Smooth muscle cell (in vitro differentiated cells): ENCODE data around the gene MCOLN3. TPM values are rescaled to one million over a fixed set of nuclear protein-coding genes. Genes with fewer than 3 reads are reported as not detected.

Experiments
- DNase-seq: peaks from one replicate; lab custom pipeline; 2025; ENCODE audit not compliant: unreplicated experiment; lab: John Stamatoyannopoulos, UW
- H2AFZ ChIP-seq: fragments of 200-600 bp; sonication (generic); 2 replicates; pipeline ENCODE4 v1.6.0; 2016; ENCODE audit warnings: antibody characterized with exemption, low read depth, mild to moderate bottlenecking
- H3F3A ChIP-seq: fragments of 200-600 bp; sonication (generic); 2 replicates; pipeline ENCODE4 v1.6.0; 2017; ENCODE audit warnings: antibody characterized with exemption, low read depth
- H3K27ac ChIP-seq: fragments of 200-600 bp; sonication (generic); 2 replicates; pipeline ENCODE4 v1.5.1; 2016; ENCODE audit warnings: low read depth, mild to moderate bottlenecking
- H3K27me3 ChIP-seq: fragments of 200-600 bp; sonication (generic); 2 replicates; pipeline ENCODE4 v1.6.1; 2016; ENCODE audit warnings: low read depth, mild to moderate bottlenecking
- H3K36me3 ChIP-seq: fragments of 200-600 bp; sonication (generic); 2 replicates; pipeline ENCODE4 v1.5.1; 2016; ENCODE audit warnings: low read depth
- H3K4me1 ChIP-seq: fragments of 200-600 bp; sonication (generic); 2 replicates; pipeline ENCODE4 v1.5.1; 2016; ENCODE audit warnings: low read depth
- H3K4me2 ChIP-seq: fragments of 200-600 bp; sonication (generic); 2 replicates; pipeline ENCODE4 v1.6.0; 2016; ENCODE audit warnings: mild to moderate bottlenecking
- H3K4me3 ChIP-seq: fragments of 200-600 bp; sonication (generic); 2 replicates; pipeline ENCODE4 v1.5.1; 2016; ENCODE audit warnings: mild to moderate bottlenecking
- H3K79me2 ChIP-seq: fragments of 200-600 bp; sonication (generic); 2 replicates; pipeline ENCODE4 v1.6.0; 2016; ENCODE audit warnings: low read depth, mild to moderate bottlenecking
- H3K9ac ChIP-seq: fragments of 200-600 bp; sonication (generic); 2 replicates; pipeline ENCODE4 v1.6.0; 2016; ENCODE audit warnings: low read depth
- H3K9me3 ChIP-seq: fragments of 200-600 bp; sonication (generic); replicated peaks from 2 replicates; pipeline ENCODE4 v1.5.1; 2016; ENCODE audit warnings: low read depth
- H4K20me1 ChIP-seq: fragments of 200-600 bp; sonication (generic); 2 replicates; pipeline ENCODE4 v1.6.0; 2016; ENCODE audit warnings: low read depth
- CTCF ChIP-seq: fragments of 200-600 bp; sonication (generic); IDR thresholded peaks from 2 replicates; pipeline ENCODE4 v1.5.1; 2017; ENCODE audit warnings: borderline replicate concordance, mild to moderate bottlenecking, antibody characterized with exemption; ENCODE audit not compliant: insufficient read depth, poor library complexity, severe bottlenecking
- WGBS: methylation state at CpG from one replicate; pipeline ENCODE4 v1.1.7; 2016; ENCODE audit warnings: low lambda C conversion rate; 5-methylcytosine and 5-hydroxymethylcytosine counted together
- polyA plus RNA-seq: library from polyadenylated mRNA; unstranded; fragments of >200 nt; fragmentation: Nextera tagmentation; extraction: Ambion mirVana; gene quantifications from 2 replicates; pipeline ENCODE4 v1.2.1, GENCODE V29; 2016
- total RNA-seq: library from RNA; depleted of rRNA; stranded (reverse); fragments of >200 nt; gene quantifications from 2 replicates; pipeline ENCODE4 v1.2.3, GENCODE V29; 2014

Gene MCOLN3
- total and polyA plus RNA-seq, 2 experiments from 2014 or later: 0.50 to 1.7 TPM

- 92% methylated on average over 1 of the region's 1 CpG for WGBS
- Histone ChIP-seq H4K20me1 (no peaks in the 10 kb centered on the region), H2AFZ (no peak overlapping the region)
These were observed 37.1 kb upstream of the MCOLN3 start for GRCh38 chr1:85085417-85085816.

GRCh38 chr1:85078903-85079302 lies 30.6 kb upstream of the MCOLN3 start:
- DNase-seq: no peak
- WGBS: 40% methylated on average over 3 of the region's 3 CpGs

More at GRCh38 chr1:85085417-85085816, 37.1 kb upstream of the MCOLN3 start:
- H3K27me3 ChIP-seq: peaks cover 3% of the 10 kb centered on the region
- no peaks in the 10 kb centered on the region for H3K4me1 ChIP-seq
- DNase-seq: no peak
- H3K9me3 ChIP-seq: no peaks in the 10 kb centered on the region
- TF ChIP-seq CTCF: no peak
- H3K79me2 ChIP-seq: no peaks in the 10 kb centered on the region
- H3F3A ChIP-seq: no peaks in the 10 kb centered on the region
- H3K9ac ChIP-seq: no peak overlapping the region
- no peaks in the 10 kb centered on the region for H3K36me3 ChIP-seq
- H3K4me2 ChIP-seq: no peak overlapping the region
- no peak overlapping the region for H3K4me3 ChIP-seq
- H3K27ac ChIP-seq: no peak overlapping the region

GRCh38 chr1:85074365-85074964 lies 26.2 kb upstream of the MCOLN3 start:
- H3K36me3 ChIP-seq: no peaks in the 10 kb centered on the region
- H3K4me3 ChIP-seq: no peak overlapping the region
- no peaks in the 10 kb centered on the region for H3K9me3 ChIP-seq
- no peaks in the 10 kb centered on the region for H3K27me3 ChIP-seq
- no peak overlapping the region for H3K4me2 ChIP-seq
- no peak overlapping the region for H3K27ac ChIP-seq
- no peaks in the 10 kb centered on the region for H4K20me1 ChIP-seq
- no peak for TF ChIP-seq CTCF
- H2AFZ ChIP-seq: no peak overlapping the region
- H3K4me1 ChIP-seq: no peaks in the 10 kb centered on the region
- H3K9ac ChIP-seq: no peak overlapping the region
- no peaks in the 10 kb centered on the region for H3F3A ChIP-seq
- H3K79me2 ChIP-seq: no peaks in the 10 kb centered on the region
- DNase-seq: no peak
- 94% methylated on average over 3 of the region's 3 CpGs for WGBS

More at GRCh38 chr1:85078903-85079302, 30.6 kb upstream of the MCOLN3 start:
- no peaks in the 10 kb centered on the region for H3K79me2 ChIP-seq
- no peaks in the 10 kb centered on the region for H3K9me3 ChIP-seq
- no peak overlapping the region for H3K4me3 ChIP-seq
- H3K27ac ChIP-seq: no peak overlapping the region
- no peaks in the 10 kb centered on the region for H4K20me1 ChIP-seq
- no peak overlapping the region for H2AFZ ChIP-seq
- H3K36me3 ChIP-seq: no peaks in the 10 kb centered on the region
- no peaks in the 10 kb centered on the region for H3K4me1 ChIP-seq
- H3K4me2 ChIP-seq: no peak overlapping the region
- no peaks in the 10 kb centered on the region for H3K27me3 ChIP-seq
- H3K9ac ChIP-seq: no peak overlapping the region
- H3F3A ChIP-seq: no peaks in the 10 kb centered on the region
- no peak for TF ChIP-seq CTCF

- H2AFZ ChIP-seq: no peak overlapping the region
- H3K9ac ChIP-seq: no peak overlapping the region
- no peak overlapping the region for H3K27ac ChIP-seq
- no peak overlapping the region for H3K4me3 ChIP-seq
- no peaks in the 10 kb centered on the region for H4K20me1 ChIP-seq
- TF ChIP-seq CTCF: no peak
- no peaks in the 10 kb centered on the region for H3K9me3 ChIP-seq
- no peaks in the 10 kb centered on the region for H3K4me1 ChIP-seq
- no peaks in the 10 kb centered on the region for H3K79me2 ChIP-seq
- no peaks in the 10 kb centered on the region for H3K27me3 ChIP-seq
- DNase-seq: no peak
- no peaks in the 10 kb centered on the region for H3F3A ChIP-seq
- no peak overlapping the region for H3K4me2 ChIP-seq
- WGBS: 97% methylated on average over 3 of the region's 3 CpGs
- H3K36me3 ChIP-seq: no peaks in the 10 kb centered on the region
These were observed 22.7 kb upstream of the MCOLN3 start for GRCh38 chr1:85070972-85071492.
